Glutamatergic neuron (in vitro differentiated cells): ENCODE measurements around the gene MLYCD. TPM values are rescaled to one million over a fixed set of nuclear protein-coding genes. Genes with fewer than 3 reads are reported as not detected.
A peak's percentile ranks its signal among the peaks of the same experiment; 100 is the strongest.

Experiments used
- DNase-seq: peaks from one replicate; pipeline ENCODE4 v3.0.0; 2022
- H3K27ac Mint-ChIP-seq: one replicate; pipeline ENCODE4 v1.8.0; 2020; ENCODE audit warnings: mild to moderate bottlenecking, mixed read lengths, inconsistent platforms; ENCODE audit not compliant: unreplicated experiment
- H3K27me3 Mint-ChIP-seq: one replicate; pipeline ENCODE4 v1.8.0; 2020; ENCODE audit warnings: mild to moderate bottlenecking, moderate library complexity, mixed read lengths, inconsistent platforms; ENCODE audit not compliant: unreplicated experiment
- H3K36me3 Mint-ChIP-seq: one replicate; pipeline ENCODE4 v1.8.0; 2020; ENCODE audit warnings: mild to moderate bottlenecking, mixed read lengths, inconsistent platforms; ENCODE audit not compliant: unreplicated experiment
- H3K4me1 Mint-ChIP-seq: one replicate; pipeline ENCODE4 v1.8.0; 2020; ENCODE audit warnings: mild to moderate bottlenecking, low read depth, mixed read lengths, inconsistent platforms; ENCODE audit not compliant: unreplicated experiment
- H3K4me3 Mint-ChIP-seq: one replicate; pipeline ENCODE4 v1.8.0; 2020; ENCODE audit warnings: mild to moderate bottlenecking, mixed read lengths, inconsistent platforms; ENCODE audit not compliant: unreplicated experiment
- H3K9me3 Mint-ChIP-seq: one replicate; pipeline ENCODE4 v1.8.0; 2020; ENCODE audit warnings: mild to moderate bottlenecking, moderate library complexity, mixed read lengths, inconsistent platforms; ENCODE audit not compliant: unreplicated experiment
- CTCF ChIP-seq: fragments of 200-600 bp; sonication (generic); IDR thresholded peaks from one replicate; pipeline ENCODE4 v1.5.0; 2021; ENCODE audit not compliant: partially characterized antibody, unreplicated experiment
- total RNA-seq: library from RNA; stranded (reverse); fragmentation: NEBNext Ultra II Directional; extraction: Animal tissue kit (Norgen Biotek cat#: 25700); gene quantifications from one replicate; pipeline ENCODE4 v1.2.1, GENCODE V29; 2021; ENCODE audit not compliant: unreplicated experiment

MLYCD gene
- total RNA-seq, 1 donor from 2014 or later, result 9.5 TPM

- peak; percentile 92 for TF ChIP-seq CTCF
- H3K27me3 Mint-ChIP-seq, result peaks cover 10% of the 10 kb centered on the region
- peak overlapping the region; percentile 77 for H3K4me3 Mint-ChIP-seq
Observed at GRCh38 chr16:83926726-83927397, 27.9 kb downstream of the MLYCD start.

DNA sequence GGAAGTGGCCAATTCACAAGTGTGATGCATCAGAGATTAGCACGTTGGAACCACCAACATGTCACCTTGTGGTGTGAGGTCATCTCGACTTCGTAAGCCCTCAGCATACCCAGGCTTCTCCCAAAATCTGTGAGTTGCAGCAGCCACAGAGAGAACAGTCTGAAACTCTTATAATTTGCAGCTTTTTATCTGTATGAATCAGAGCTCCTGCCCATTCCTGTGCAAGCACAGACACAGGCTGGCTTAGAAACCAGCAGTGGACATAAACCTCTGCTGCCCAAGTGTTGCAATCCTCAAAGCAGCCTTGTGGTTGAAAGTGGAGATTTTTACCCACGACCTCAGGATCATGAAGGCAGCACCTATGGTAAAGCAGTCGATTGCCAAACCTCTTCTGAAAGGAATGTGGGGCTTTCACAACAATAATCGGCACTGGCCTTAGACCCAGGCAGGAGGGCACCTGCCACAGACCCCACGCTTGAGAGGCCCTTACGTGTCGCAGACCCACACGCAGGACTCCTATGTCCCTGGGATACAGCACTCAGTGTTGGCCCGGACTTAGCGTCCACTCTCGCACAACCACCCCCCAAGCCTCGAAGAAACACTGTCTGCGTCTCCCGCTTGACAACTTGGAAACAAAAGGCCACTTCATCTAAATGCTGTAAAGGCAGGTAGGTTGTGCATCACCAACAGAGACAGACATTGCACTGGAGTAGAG is 29.6 kb downstream of the MLYCD start:
- Mint-ChIP-seq H3K9me3 (peaks cover 3% of the 10 kb centered on the region), H3K36me3 (no peaks in the 10 kb centered on the region), H3K4me1 (peaks cover 25% of the 10 kb centered on the region), H3K27ac (no peak overlapping the region), H3K4me3 (no peak overlapping the region), H3K27me3 (peaks cover 10% of the 10 kb centered on the region)
- no peak for DNase-seq
- TF ChIP-seq CTCF, result no peak

More at GRCh38 chr16:83926726-83927397, 27.9 kb downstream of the MLYCD start:
- peaks cover 34% of the 10 kb centered on the region for H3K4me1 Mint-ChIP-seq
- H3K27ac Mint-ChIP-seq, result no peak overlapping the region
- DNase-seq, result peak; percentile 92
- H3K9me3 Mint-ChIP-seq, result peaks cover 5% of the 10 kb centered on the region
- H3K36me3 Mint-ChIP-seq, result no peaks in the 10 kb centered on the region

- Mint-ChIP-seq H3K27me3 (peaks cover 13% of the 10 kb centered on the region), H3K4me1 (peaks cover 22% of the 10 kb centered on the region), H3K36me3 (no peaks in the 10 kb centered on the region), H3K4me3 (no peak overlapping the region), H3K27ac (no peak overlapping the region), H3K9me3 (peaks cover 6% of the 10 kb centered on the region)
- TF ChIP-seq CTCF, result no peak
- no peak for DNase-seq
Observed at GRCh38 chr16:83929811-83930555, 31.1 kb downstream of the MLYCD start.

DNA sequence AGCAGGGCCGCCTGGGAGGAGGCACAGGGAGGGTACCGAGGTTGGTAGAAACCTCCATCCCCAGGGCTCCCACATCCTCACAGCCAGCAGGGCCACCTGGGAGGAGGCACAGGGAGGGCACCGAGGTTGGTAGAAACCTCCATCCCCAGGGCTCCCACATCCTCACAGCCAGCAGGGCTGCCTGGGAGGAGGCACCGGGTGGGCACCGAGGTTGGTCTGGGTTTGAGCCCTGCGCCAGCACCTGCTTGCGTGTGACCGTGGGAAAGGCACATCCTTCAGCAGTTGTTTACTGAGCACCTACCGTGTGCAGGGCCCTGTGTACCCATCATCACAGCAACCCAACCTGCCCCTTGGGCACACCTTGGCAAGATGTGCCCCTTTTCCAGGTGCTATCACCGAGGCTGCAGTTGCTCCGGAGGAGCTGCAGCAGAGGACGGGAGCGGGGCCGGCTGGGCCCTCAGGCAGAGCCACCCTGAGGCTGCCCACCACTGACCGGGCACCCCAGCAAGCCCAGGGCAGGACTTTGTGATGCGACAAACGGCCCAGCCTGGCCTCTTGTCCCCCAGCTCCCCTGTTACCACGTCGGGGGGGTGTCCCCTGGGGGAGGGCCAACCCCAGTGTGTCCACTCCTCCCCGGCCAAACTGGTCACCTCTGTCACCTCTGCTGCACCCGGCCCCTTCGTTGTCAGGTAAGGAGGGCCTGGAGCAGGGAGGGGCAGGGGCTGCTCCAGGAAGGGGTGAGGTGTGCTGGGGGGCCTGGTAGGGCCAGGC is 32.0 kb downstream of the MLYCD start:
- H3K36me3 Mint-ChIP-seq, result no peaks in the 10 kb centered on the region
- peaks cover 4% of the 10 kb centered on the region for H3K9me3 Mint-ChIP-seq
- no peak overlapping the region for H3K4me3 Mint-ChIP-seq
- H3K27me3 Mint-ChIP-seq, result peaks cover 9% of the 10 kb centered on the region
- TF ChIP-seq CTCF, result no peak
- DNase-seq, result no peak
- H3K4me1 Mint-ChIP-seq, result peaks cover 19% of the 10 kb centered on the region
- no peak overlapping the region for H3K27ac Mint-ChIP-seq
